ENCODE results near the gene PLPPR5.

Gene PLPPR5

GRCh38 chr1:98919211-98919610, 85.5 kb downstream of the PLPPR5 start:
- DNase-seq (ENCODE audit: insufficient read length, low spot score), result no peak
- FAIRE-seq, result no peak
- TF ChIP-seq POLR2A (IDR thresholded peaks at IDR 0.05; ENCODE audit: low read depth, low read length), result no peak

- no peak for TF ChIP-seq POLR2A (IDR thresholded peaks at IDR 0.05; ENCODE audit: low read depth, low read length)
- FAIRE-seq (no peak), DNase-seq (ENCODE audit: insufficient read length, low spot score) (no peak)
These were observed 90.1 kb downstream of the PLPPR5 start for GRCh38 chr1:98914547-98914946.

GRCh38 chr1:98910827-98911226, 93.8 kb downstream of the PLPPR5 start:
- no peak for FAIRE-seq
- DNase-seq (ENCODE audit: insufficient read length, low spot score), result no peak
- TF ChIP-seq POLR2A (IDR thresholded peaks at IDR 0.05; ENCODE audit: low read depth, low read length), result no peak

- DNase-seq (ENCODE audit: insufficient read length, low spot score) (no peak), FAIRE-seq (no peak)
- TF ChIP-seq POLR2A (IDR thresholded peaks at IDR 0.05; ENCODE audit: low read depth, low read length), result no peak
These were observed 95.7 kb downstream of the PLPPR5 start for GRCh38 chr1:98908980-98909379.

GRCh38 chr1:98906809-98907208, 97.9 kb downstream of the PLPPR5 start:
- DNase-seq (ENCODE audit: insufficient read length, low spot score) (no peak), FAIRE-seq (no peak)
- TF ChIP-seq POLR2A (IDR thresholded peaks at IDR 0.05; ENCODE audit: low read depth, low read length), result no peak

GRCh38 chr1:98906361-98906760, 98.3 kb downstream of the PLPPR5 start:
- TF ChIP-seq POLR2A (IDR thresholded peaks at IDR 0.05; ENCODE audit: low read depth, low read length), result no peak
- FAIRE-seq, result no peak

GRCh38 chr1:98904684-98905083, 100.0 kb downstream of the PLPPR5 start:
- FAIRE-seq (no peak), DNase-seq (ENCODE audit: insufficient read length, low spot score) (no peak)
- TF ChIP-seq POLR2A (IDR thresholded peaks at IDR 0.05; ENCODE audit: low read depth, low read length), result no peak

More at GRCh38 chr1:98906361-98906760, 98.3 kb downstream of the PLPPR5 start:
- no peak for DNase-seq (ENCODE audit: insufficient read length, low spot score)

GRCh38 chr1:98903726-98904125, 100.9 kb downstream of the PLPPR5 start:
- FAIRE-seq, result no peak
- no peak for DNase-seq (ENCODE audit: insufficient read length, low spot score)
- no peak for TF ChIP-seq POLR2A (IDR thresholded peaks at IDR 0.05; ENCODE audit: low read depth, low read length)

- DNase-seq (ENCODE audit: insufficient read length, low spot score) (peak; percentile 5), FAIRE-seq (peak; percentile 20)
- no peak for TF ChIP-seq POLR2A (IDR thresholded peaks at IDR 0.05; ENCODE audit: low read depth, low read length)
These were observed 101.4 kb downstream of the PLPPR5 start for GRCh38 chr1:98903261-98903660.

GRCh38 chr1:98898940-98899339, 105.7 kb downstream of the PLPPR5 start:
- FAIRE-seq, result no peak
- no peak for TF ChIP-seq POLR2A (IDR thresholded peaks at IDR 0.05; ENCODE audit: low read depth, low read length)

GRCh38 chr1:98897479-98897878, 107.2 kb downstream of the PLPPR5 start:
- no peak for TF ChIP-seq POLR2A (IDR thresholded peaks at IDR 0.05; ENCODE audit: low read depth, low read length)
- DNase-seq (ENCODE audit: insufficient read length, low spot score) (no peak), FAIRE-seq (no peak)

More at GRCh38 chr1:98898940-98899339, 105.7 kb downstream of the PLPPR5 start:
- DNase-seq (ENCODE audit: insufficient read length, low spot score), result no peak

- TF ChIP-seq POLR2A (IDR thresholded peaks at IDR 0.05; ENCODE audit: low read depth, low read length), result no peak
- DNase-seq (ENCODE audit: insufficient read length, low spot score), result no peak
- no peak for FAIRE-seq
These were observed 107.8 kb downstream of the PLPPR5 start for GRCh38 chr1:98896711-98897445.

- no peak for TF ChIP-seq POLR2A (IDR thresholded peaks at IDR 0.05; ENCODE audit: low read depth, low read length)
- FAIRE-seq (no peak), DNase-seq (ENCODE audit: insufficient read length, low spot score) (no peak)
These were observed 111.3 kb downstream of the PLPPR5 start for GRCh38 chr1:98893371-98893770.

- FAIRE-seq (no peak), DNase-seq (ENCODE audit: insufficient read length, low spot score) (no peak)
- no peak for TF ChIP-seq POLR2A (IDR thresholded peaks at IDR 0.05; ENCODE audit: low read depth, low read length)
These were observed 115.8 kb downstream of the PLPPR5 start for GRCh38 chr1:98888869-98889268.

- DNase-seq (ENCODE audit: insufficient read length, low spot score) (no peak), FAIRE-seq (no peak)
- TF ChIP-seq POLR2A (IDR thresholded peaks at IDR 0.05; ENCODE audit: low read depth, low read length), result no peak
These were observed 117.2 kb downstream of the PLPPR5 start for GRCh38 chr1:98887507-98887906.

Data from H54 (cell line).